B cell (primary cell): ENCODE measurements around the gene CEP250. TPM values are rescaled to one million over a fixed set of nuclear protein-coding genes. Genes with fewer than 3 reads are reported as not detected.

ENCODE experiments used
- ATAC-seq: fragments of 200-7000 bp; cut with Tn5 transposase; one replicate; pipeline ENCODE4 v1.10.0; 2021; ENCODE audit warnings: low read depth, mild to moderate bottlenecking, moderate number of reproducible peaks, moderate library complexity
- CTCF ChIA-PET: fragments of 350-600 bp; sonication (Branson Sonifier 250); formaldehyde crosslinking; loops from one replicate; lab custom pipeline; 2021; ENCODE audit warnings: antibody characterized with exemption, inconsistent platforms; lab: Charles Lee
- POLR2A ChIA-PET: fragments of 350-600 bp; sonication (Branson Sonifier 250); formaldehyde crosslinking; loops from one replicate; lab custom pipeline; 2021; ENCODE audit warnings: antibody characterized with exemption; lab: Charles Lee
- DNase-seq: peaks from one replicate; pipeline ENCODE4 v3.0.0; 2013
- H2AFZ ChIP-seq: 2 replicates; pipeline ENCODE4 v1.6.1; 2012; ENCODE audit warnings: mild to moderate bottlenecking, low read depth, low read length; ENCODE audit not compliant: insufficient read depth, poor library complexity, severe bottlenecking
- H3K27ac ChIP-seq, 2 donors: 1 replicate in 1 of 2; 2 replicates in 1 of 2; pipeline ENCODE4 v1.5.1; 2012 to 2013; ENCODE audit warnings: low read length in 2 of 2, mild to moderate bottlenecking in 2 of 2, moderate library complexity in 1 of 2
- H3K27me3 ChIP-seq, 4 experiments: fragments of 200-600 bp in 1 of 4; sonication (generic) in 1 of 4; replicated peaks in 1 of 4; 1 replicate in 2 of 4; 2 replicates in 2 of 4; pipeline versions ENCODE4 v1.6.1 to v1.7.0; 2013 to 2016; ENCODE audit warnings: low read length in 3 of 4, mild to moderate bottlenecking in 2 of 4, mixed read lengths in 1 of 4, moderate library complexity in 1 of 4; ENCODE audit not compliant: insufficient read depth in 4 of 4, control insufficient read depth in 3 of 4; ENCODE audit errors: control extremely low read depth in 1 of 4
- H3K36me3 ChIP-seq, 2 experiments: replicated peaks in 1 of 2; 1 replicate in 1 of 2; 2 replicates in 1 of 2; pipeline versions ENCODE4 v1.6.1 to v1.7.1; 2013; ENCODE audit warnings: low read length in 1 of 2; ENCODE audit not compliant: insufficient read depth in 2 of 2, control insufficient read depth in 1 of 2; ENCODE audit errors: control extremely low read depth in 1 of 2, extremely low read depth in 1 of 2
- H3K4me1 ChIP-seq, 2 donors: fragments of 200-600 bp in 1 of 2; sonication (generic) in 1 of 2; 1 replicate in 1 of 2; 2 replicates in 1 of 2; pipeline versions ENCODE4 v1.5.1 to v1.6.1; 2013 to 2017; ENCODE audit warnings: low read length in 2 of 2; ENCODE audit not compliant: control insufficient read depth in 2 of 2, insufficient read depth in 2 of 2
- H3K4me2 ChIP-seq: replicated peaks from 2 replicates; pipeline ENCODE3; 2012; ENCODE audit warnings: mild to moderate bottlenecking, low read depth, low read length; ENCODE audit not compliant: poor library complexity, severe bottlenecking
- H3K4me3 ChIP-seq, 5 experiments: fragments of 200-600 bp in 1 of 5; sonication (generic) in 1 of 5; 1 replicate in 3 of 5; 2 replicates in 2 of 5; pipeline versions ENCODE4 v1.5.1 to v1.7.0; 2011 to 2016; ENCODE audit warnings: low read length in 4 of 5, mild to moderate bottlenecking in 4 of 5, low read depth in 2 of 5, control low read depth in 1 of 5, moderate library complexity in 1 of 5; ENCODE audit not compliant: insufficient read depth in 1 of 5; ENCODE audit errors: control extremely low read depth in 1 of 5, extremely low read depth in 1 of 5
- H3K79me2 ChIP-seq: fragments of 200-600 bp; sonication (generic); one replicate; pipeline ENCODE4 v1.6.0; 2016; ENCODE audit warnings: low read length; ENCODE audit not compliant: control insufficient read depth, insufficient read depth
- H3K9ac ChIP-seq: fragments of 200-600 bp; sonication (generic); 2 replicates; pipeline ENCODE4 v1.6.1; 2017; ENCODE audit warnings: mild to moderate bottlenecking, low read length, moderate library complexity
- H3K9me3 ChIP-seq, 3 donors: one replicate each; pipeline versions ENCODE4 v1.6.1 to v1.7.1; 2013; ENCODE audit warnings: low read length in 2 of 3; ENCODE audit not compliant: control insufficient read depth in 2 of 3, insufficient read depth in 1 of 3; ENCODE audit errors: control extremely low read depth in 1 of 3
- H4K20me1 ChIP-seq: 2 replicates; pipeline ENCODE4 v1.6.0; 2012; ENCODE audit warnings: mild to moderate bottlenecking, low read length; ENCODE audit not compliant: insufficient read depth, control insufficient read depth, poor library complexity, severe bottlenecking
- H3K27ac Mint-ChIP-seq: one replicate; pipeline ENCODE4 v1.8.0; 2021; ENCODE audit warnings: mixed read lengths
- H3K27me3 Mint-ChIP-seq: one replicate; pipeline ENCODE4 v1.8.0; 2021; ENCODE audit warnings: mixed read lengths
- H3K4me1 Mint-ChIP-seq: one replicate; pipeline ENCODE4 v1.8.0; 2021; ENCODE audit warnings: mixed read lengths
- H3K4me3 Mint-ChIP-seq: one replicate; pipeline ENCODE4 v1.8.0; 2021; ENCODE audit warnings: mixed read lengths
- H3K9me3 Mint-ChIP-seq: one replicate; pipeline ENCODE4 v1.8.0; 2022; ENCODE audit warnings: mixed read lengths; ENCODE audit not compliant: insufficient read depth
- EZH2 ChIP-seq: IDR thresholded peaks from 2 replicates; pipeline ENCODE4 v1.6.1; 2012; ENCODE audit warnings: borderline replicate concordance, low read depth, mild to moderate bottlenecking, moderate library complexity, low read length; ENCODE audit not compliant: insufficient read depth, poor library complexity, severe bottlenecking
- WGBS: methylation state at CpG from one replicate; pipeline ENCODE4 v1.1.5; 2013; ENCODE audit warnings: missing lambda C conversion rate; ENCODE audit not compliant: insufficient coverage; 5-methylcytosine and 5-hydroxymethylcytosine counted together
- intact Hi-C: fragments of 100-400 bp; cut with micrococcal nuclease; formaldehyde crosslinking; loops from one replicate; pipeline ENCODE4 v1.10.0; 2022
- polyA plus RNA-seq: library from polyadenylated mRNA; depleted of rRNA; stranded (reverse); fragments of >200 nt; gene quantifications from 2 replicates; pipeline ENCODE4 v1.2.3, GENCODE V29; 2012
- total RNA-seq, 2 donors: library from RNA; stranded (reverse); fragments of 120-200 nt in 1 of 2; gene quantifications; 1 replicate in 1 of 2; 2 replicates in 1 of 2; pipeline versions ENCODE4 v1.2.3 to v1.2.4, GENCODE V29; 2013 to 2022
- TF ChIP-seq, protein P1 (sequence below): fragments of 200-600 bp; IDR thresholded peaks from one replicate; pipeline ENCODE4 v1.8.0; 2022; ENCODE audit warnings: antibody characterized with exemption, mild to moderate bottlenecking

The CEP250 gene
- total and polyA plus RNA-seq, 2 donors (not counting 1 experiment from before 2014, with no cell fraction given) = 14.6 to 78.5 TPM

GRCh38 chr20:35463455-35464300 is 8.3 kb downstream of the CEP250 start:
- Histone ChIP-seq H3K4me2 (no peak overlapping the region), H3K9ac (no peak overlapping the region), H3K79me2 (no peaks in the 10 kb centered on the region), H2AFZ (no peak overlapping the region), H3K4me3 (no peak overlapping the region), H3K4me1 (peaks cover 9 to 17% of the 10 kb centered on the region in 2 donors), H3K36me3 (peaks cover 0 to 7% of the 10 kb centered on the region in 2 experiments), H3K27me3 (no peaks in the 10 kb centered on the region), H3K27ac (no peak overlapping the region), H4K20me1 (no peaks in the 10 kb centered on the region), H3K9me3 (no peaks in the 10 kb centered on the region)
- ATAC-seq = peak; percentile 77
- H3K9me3 Mint-ChIP-seq = no peaks in the 10 kb centered on the region
- TF ChIP-seq, protein P1, sequence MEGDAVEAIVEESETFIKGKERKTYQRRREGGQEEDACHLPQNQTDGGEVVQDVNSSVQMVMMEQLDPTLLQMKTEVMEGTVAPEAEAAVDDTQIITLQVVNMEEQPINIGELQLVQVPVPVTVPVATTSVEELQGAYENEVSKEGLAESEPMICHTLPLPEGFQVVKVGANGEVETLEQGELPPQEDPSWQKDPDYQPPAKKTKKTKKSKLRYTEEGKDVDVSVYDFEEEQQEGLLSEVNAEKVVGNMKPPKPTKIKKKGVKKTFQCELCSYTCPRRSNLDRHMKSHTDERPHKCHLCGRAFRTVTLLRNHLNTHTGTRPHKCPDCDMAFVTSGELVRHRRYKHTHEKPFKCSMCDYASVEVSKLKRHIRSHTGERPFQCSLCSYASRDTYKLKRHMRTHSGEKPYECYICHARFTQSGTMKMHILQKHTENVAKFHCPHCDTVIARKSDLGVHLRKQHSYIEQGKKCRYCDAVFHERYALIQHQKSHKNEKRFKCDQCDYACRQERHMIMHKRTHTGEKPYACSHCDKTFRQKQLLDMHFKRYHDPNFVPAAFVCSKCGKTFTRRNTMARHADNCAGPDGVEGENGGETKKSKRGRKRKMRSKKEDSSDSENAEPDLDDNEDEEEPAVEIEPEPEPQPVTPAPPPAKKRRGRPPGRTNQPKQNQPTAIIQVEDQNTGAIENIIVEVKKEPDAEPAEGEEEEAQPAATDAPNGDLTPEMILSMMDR = peak; percentile 89
- no peak for TF ChIP-seq EZH2
- no peak overlapping the region for H3K4me3 Mint-ChIP-seq
- WGBS = 15% methylated on average over 4 of the region's 4 CpGs
- ChIA-PET POLR2A (interaction anchor here (0.6 kb wide), 1 partner anchor 1249 kb away, joined by 3 read pairs; no protein-coding TSS in a partner anchor), CTCF (interaction anchor here (0.6 to 7.3 kb wide), 44 partner anchors 8 to 484 kb away, joined by 3 to 92 read pairs (median 4); partner anchors contain the start of genes CEP250, ERGIC3, NFS1 and ROMO1)
- peaks cover 15% of the 10 kb centered on the region for H3K4me1 Mint-ChIP-seq
- peak overlapping the region; percentile 32 for H3K27ac Mint-ChIP-seq
- H3K27me3 Mint-ChIP-seq = no peaks in the 10 kb centered on the region
- intact Hi-C loops = loop anchor here (1.0 to 2.0 kb wide), 5 partner anchors 60 to 277 kb away; partner anchors contain the start of genes NFS1 and ROMO1
- DNase-seq = peak; percentile 80

DNA sequence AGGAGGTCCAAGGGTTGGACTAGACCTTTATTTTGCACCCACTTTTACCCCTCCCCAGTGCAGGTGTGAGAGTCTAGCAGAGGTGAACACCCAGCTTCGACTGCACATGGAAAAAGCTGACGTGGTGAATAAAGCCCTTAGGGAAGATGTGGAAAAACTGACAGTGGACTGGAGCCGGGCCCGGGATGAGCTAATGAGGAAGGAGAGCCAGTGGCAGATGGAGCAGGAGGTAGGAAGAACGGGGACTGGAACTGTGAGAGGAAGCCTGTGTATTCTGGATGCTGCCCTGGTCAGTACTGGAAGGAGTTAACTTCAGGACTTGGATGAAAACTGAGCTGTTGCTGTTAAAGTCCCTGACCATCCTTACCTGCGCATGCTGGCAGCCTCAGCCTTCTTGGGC is 10.6 kb downstream of the CEP250 start:
- Histone ChIP-seq H3K9ac (no peak overlapping the region), H3K4me3 (no peak overlapping the region), H2AFZ (no peak overlapping the region), H3K4me2 (no peak overlapping the region), H3K79me2 (no peaks in the 10 kb centered on the region), H4K20me1 (no peaks in the 10 kb centered on the region), H3K4me1 (peaks cover 9 to 17% of the 10 kb centered on the region in 2 donors), H3K36me3 (peaks cover 0 to 7% of the 10 kb centered on the region in 2 experiments), H3K27me3 (no peaks in the 10 kb centered on the region), H3K9me3 (no peaks in the 10 kb centered on the region), H3K27ac (no peak overlapping the region)
- Mint-ChIP-seq H3K4me3 (no peak overlapping the region), H3K27me3 (no peaks in the 10 kb centered on the region), H3K9me3 (no peaks in the 10 kb centered on the region), H3K4me1 (peaks cover 19% of the 10 kb centered on the region), H3K27ac (no peak overlapping the region)
- CTCF ChIA-PET = interaction anchor here (0.8 to 3.6 kb wide), 5 partner anchors 13 to 418 kb away, joined by 3 to 18 read pairs (median 5); no protein-coding TSS in a partner anchor
- POLR2A ChIA-PET = no interaction called here
- no peak for TF ChIP-seq EZH2
- TF ChIP-seq, protein P1 = no peak
- WGBS = 84% methylated on average over 6 of the region's 6 CpGs
- no peak for DNase-seq
- intact Hi-C loops = no loop called here
- no peak for ATAC-seq
